HCT116 (cell line): ENCODE measurements around the gene TEX264. TPM values are rescaled to one million over a fixed set of nuclear protein-coding genes. Genes with fewer than 3 reads are reported as not detected.

ENCODE experiments used
- ATAC-seq: fragments of 200-7000 bp; cut with Tn5 transposase; 2 replicates; pipeline ENCODE4 v1.9.1; 2020; ENCODE audit warnings: mild to moderate bottlenecking, moderate library complexity
- BruUV-seq: library from RNA; stranded (reverse); fragments of 400-500 nt; replicated peaks from 2 replicates; lab custom pipeline; 2021; lab: Mats Ljungman, UMichigan
- CTCF ChIA-PET: fragments of 300-600 bp; sonication (Branson Sonifier 250); formaldehyde crosslinking; loops from one replicate; lab custom pipeline; 2021; ENCODE audit warnings: antibody characterized with exemption; lab: Charles Lee
- POLR2A ChIA-PET: fragments of 300-600, 350-600 bp; sonication (Branson Sonifier 250); formaldehyde crosslinking; loops from one replicate; lab custom pipeline; 2021; ENCODE audit warnings: antibody characterized with exemption; lab: Charles Lee
- RAD21 ChIA-PET, 2 experiments: fragments of 300-600 bp; sonication (Branson Sonifier 250); formaldehyde crosslinking; loops; one replicate each; lab custom pipeline; 2023; ENCODE audit warnings: low total read pairs in 2 of 2; ENCODE audit not compliant: uncharacterized antibody in 2 of 2, unreplicated experiment in 2 of 2, low non-redundant PET in 1 of 2; lab: Charles Lee
- DNase-seq: peaks from one replicate; pipeline ENCODE4 v3.0.0-alpha.2; 2010; ENCODE audit warnings: low read depth, low spot score
- H2AFZ ChIP-seq: fragments of 200-600 bp; shearing (Covaris generic), sonication (generic); 2 replicates; pipeline ENCODE4 v1.6.1; 2017; ENCODE audit warnings: low read depth, mixed run types, mixed read lengths, antibody characterized with exemption, low read length; ENCODE audit not compliant: poor library complexity, severe bottlenecking
- H3K27ac ChIP-seq: 2 replicates; pipeline ENCODE4 v1.5.1; 2012; ENCODE audit warnings: low read depth, low read length
- H3K27me3 ChIP-seq: fragments of 200-600 bp; sonication (generic); 2 replicates; pipeline ENCODE4 v1.6.1; 2016; ENCODE audit warnings: mixed run types, low read length, mixed read lengths; ENCODE audit not compliant: insufficient read depth
- H3K36me3 ChIP-seq, 2 experiments: fragments of 200-500 bp in 1 of 2; fragments of 200-600 bp in 1 of 2; sonication (Bioruptor generic) in 1 of 2; sonication (generic) in 1 of 2; 2 replicates each; pipeline versions ENCODE4 v1.5.1 to v1.6.1; 2014 to 2016; ENCODE audit warnings: low read length in 2 of 2, inconsistent platforms in 1 of 2, mixed read lengths in 1 of 2, mixed run types in 1 of 2; ENCODE audit not compliant: insufficient read depth in 2 of 2, control insufficient read depth in 1 of 2
- H3K4me1 ChIP-seq, 2 experiments: fragments of 200-600 bp in 1 of 2; sonication (generic) in 1 of 2; 2 replicates each; pipeline versions ENCODE4 v1.5.1 to v1.6.1; 2012 to 2017; ENCODE audit warnings: low read length in 2 of 2, inconsistent platforms in 1 of 2, mild to moderate bottlenecking in 1 of 2, mixed read lengths in 1 of 2, mixed run types in 1 of 2, moderate library complexity in 1 of 2; ENCODE audit not compliant: insufficient read depth in 2 of 2, control insufficient read depth in 1 of 2
- H3K4me2 ChIP-seq: fragments of 200-600 bp; sonication (generic); 2 replicates; pipeline ENCODE4 v1.6.1; 2017; ENCODE audit warnings: mixed run types, low read length, mixed read lengths
- H3K4me3 ChIP-seq, 2 experiments: fragments of 200-600 bp in 1 of 2; sonication (generic) in 1 of 2; replicated peaks in 1 of 2; 2 replicates each; pipeline ENCODE4 v1.5.1; 2011 to 2016; ENCODE audit warnings: low read length in 2 of 2, control low read depth in 1 of 2, low read depth in 1 of 2, mild to moderate bottlenecking in 1 of 2, mixed read lengths in 1 of 2, mixed run types in 1 of 2
- H3K79me2 ChIP-seq: fragments of 200-600 bp; sonication (generic); 2 replicates; pipeline ENCODE4 v1.6.1; 2017; ENCODE audit warnings: mild to moderate bottlenecking, mixed run types, low read length, moderate library complexity, mixed read lengths; ENCODE audit not compliant: insufficient read depth
- H3K9ac ChIP-seq: fragments of 200-600 bp; sonication (generic); 2 replicates; pipeline ENCODE4 v1.6.1; 2016; ENCODE audit warnings: low read length, mixed read lengths
- H3K9me2 ChIP-seq: fragments of 200-600 bp; sonication (generic), shearing (Covaris generic); 2 replicates; pipeline ENCODE4 v1.6.1; 2017; ENCODE audit warnings: mixed run types, mild to moderate bottlenecking, moderate library complexity; ENCODE audit not compliant: insufficient read depth
- H3K9me3 ChIP-seq, 2 experiments: fragments of 200-500 bp in 1 of 2; fragments of 200-600 bp in 1 of 2; sonication (Bioruptor generic) in 1 of 2; sonication (generic) in 1 of 2; 2 replicates each; pipeline ENCODE4 v1.6.1; 2014 to 2017; ENCODE audit warnings: low read length in 2 of 2, mixed read lengths in 2 of 2, inconsistent platforms in 1 of 2, low read depth in 1 of 2, mild to moderate bottlenecking in 1 of 2, mixed run types in 1 of 2, moderate library complexity in 1 of 2; ENCODE audit not compliant: control insufficient read depth in 1 of 2, insufficient read depth in 1 of 2
- H4K20me1 ChIP-seq: fragments of 200-600 bp; sonication (generic), shearing (Covaris generic); 2 replicates; pipeline ENCODE4 v1.6.1; 2017; ENCODE audit warnings: mixed run types, mild to moderate bottlenecking, moderate library complexity; ENCODE audit not compliant: insufficient read depth
- CBX3 ChIP-seq: IDR thresholded peaks from 2 replicates; pipeline ENCODE4 v1.6.1; 2012; ENCODE audit warnings: low read depth
- CEBPB ChIP-seq: IDR thresholded peaks from 2 replicates; pipeline ENCODE4 v1.6.1; 2012; ENCODE audit warnings: low read depth
- EGR1 ChIP-seq: IDR thresholded peaks from 2 replicates; pipeline ENCODE4 v1.6.1; 2012; ENCODE audit warnings: low read depth
- ELF1 ChIP-seq: IDR thresholded peaks from 2 replicates; pipeline ENCODE4 v1.6.1; 2012; ENCODE audit warnings: low read depth, borderline replicate concordance
- EZH2phosphoT487 ChIP-seq: fragments of 200-600 bp; IDR thresholded peaks from 2 replicates; pipeline ENCODE4 v1.6.1; 2018; ENCODE audit warnings: antibody characterized with exemption, borderline replicate concordance
- FOSL1 ChIP-seq: IDR thresholded peaks from 2 replicates; pipeline ENCODE4 v1.6.1; 2012; ENCODE audit warnings: low read depth
- JUND ChIP-seq: IDR thresholded peaks from 2 replicates; pipeline ENCODE4 v1.6.1; 2012
- POLR2A ChIP-seq: IDR thresholded peaks from 2 replicates; pipeline ENCODE4 v1.7.0; 2011; ENCODE audit warnings: borderline replicate concordance; ENCODE audit not compliant: insufficient read depth, insufficient read length; ENCODE audit errors: extremely low read depth
- RAD21 ChIP-seq: IDR thresholded peaks from 2 replicates; pipeline ENCODE4 v1.6.1; 2012; ENCODE audit warnings: low read depth, mild to moderate bottlenecking
- SIN3A ChIP-seq: IDR thresholded peaks from 2 replicates; pipeline ENCODE4 v1.6.1; 2012; ENCODE audit warnings: low read depth
- SRF ChIP-seq: IDR thresholded peaks from 2 replicates; pipeline ENCODE4 v1.6.1; 2012; ENCODE audit warnings: low read depth
- TCF7L2 ChIP-seq: IDR thresholded peaks from 2 replicates; pipeline ENCODE4 v1.7.0; 2011; ENCODE audit warnings: borderline replicate concordance, inconsistent platforms; ENCODE audit not compliant: insufficient read depth, insufficient read length; ENCODE audit errors: extremely low read depth
- YY1 ChIP-seq: IDR thresholded peaks from 2 replicates; pipeline ENCODE4 v1.6.1; 2011; ENCODE audit warnings: low read length, low read depth, moderate library complexity, mild to moderate bottlenecking; ENCODE audit not compliant: insufficient replicate concordance; ENCODE audit errors: extremely low read depth
- ZFX ChIP-seq: fragments of 450-650 bp; IDR thresholded peaks from 2 replicates; pipeline ENCODE4 v1.6.1; 2017
- ZNF274 ChIP-seq: fragments of 200-500 bp; sonication (Bioruptor generic); IDR thresholded peaks from 2 replicates; pipeline ENCODE4 v1.6.1; 2014; ENCODE audit warnings: mild to moderate bottlenecking, low read depth, low read length, inconsistent platforms
- intact Hi-C: fragments of 100-400 bp; cut with micrococcal nuclease; formaldehyde crosslinking; loops from 2 replicates; pipeline ENCODE4 v1.10.0; 2022
- total RNA-seq: library from RNA; stranded (reverse); gene quantifications from one replicate; pipeline ENCODE4 v1.2.1, GENCODE V29; 2021; ENCODE audit not compliant: unreplicated experiment
- TF ChIP-seq, protein P1 (sequence below): IDR thresholded peaks from 2 replicates; pipeline ENCODE4 v1.6.1; 2011; ENCODE audit warnings: mild to moderate bottlenecking, low read length, moderate library complexity; ENCODE audit not compliant: insufficient replicate concordance; ENCODE audit errors: extremely low read depth
- TF ChIP-seq, protein P2 (sequence below): IDR thresholded peaks from 2 replicates; pipeline ENCODE4 v1.6.1; 2012
- TF ChIP-seq, protein P3 (sequence below): IDR thresholded peaks from 2 replicates; pipeline ENCODE4 v1.6.1; 2012; ENCODE audit warnings: low read depth

The TEX264 gene
- total RNA-seq, 1 experiment from 2014 or later = 36.0 TPM

DNA sequence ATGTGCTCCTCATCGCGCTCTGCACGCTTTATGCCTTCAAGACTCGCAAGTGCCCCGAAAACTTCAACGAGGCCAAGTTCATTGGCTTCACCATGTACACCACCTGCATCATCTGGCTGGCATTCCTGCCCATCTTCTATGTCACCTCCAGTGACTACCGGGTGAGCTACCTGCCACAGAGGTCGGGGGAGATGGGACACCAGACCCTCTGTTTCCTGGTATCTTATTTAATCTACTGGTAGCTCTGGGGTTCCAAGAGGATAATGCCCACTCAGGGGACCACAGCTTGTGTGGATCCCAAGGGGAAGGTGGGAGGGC lies 44.9 kb downstream of the TEX264 start:
- no TSS peak for BruUV-seq
- DNase-seq = no peak
- Histone ChIP-seq H3K27ac (no peak overlapping the region), H3K9me2 (no peaks in the 10 kb centered on the region), H3K9ac (no peak overlapping the region), H3K36me3 (no peaks in the 10 kb centered on the region), H2AFZ (no peak overlapping the region), H3K4me1 (peaks cover 0 to 7% of the 10 kb centered on the region in 2 experiments; a peak in 2 of 4 replicates), H3K4me3 (no peak overlapping the region), H3K9me3 (no peaks in the 10 kb centered on the region), H3K4me2 (no peak overlapping the region), H3K79me2 (no peaks in the 10 kb centered on the region), H3K27me3 (0 out of 2 replicates have a peak, but pooled peaks cover 4% of the 10 kb centered on the region), H4K20me1 (no peaks in the 10 kb centered on the region)
- ChIA-PET CTCF (no interaction called here), RAD21 (no interaction called here), POLR2A (no interaction called here)
- ATAC-seq = no peak
- intact Hi-C loops = loop anchor here (5.0 kb wide), 1 partner anchor 266 kb away; the partner anchor contains the start of gene ACY1
- TF ChIP-seq, protein P1, sequence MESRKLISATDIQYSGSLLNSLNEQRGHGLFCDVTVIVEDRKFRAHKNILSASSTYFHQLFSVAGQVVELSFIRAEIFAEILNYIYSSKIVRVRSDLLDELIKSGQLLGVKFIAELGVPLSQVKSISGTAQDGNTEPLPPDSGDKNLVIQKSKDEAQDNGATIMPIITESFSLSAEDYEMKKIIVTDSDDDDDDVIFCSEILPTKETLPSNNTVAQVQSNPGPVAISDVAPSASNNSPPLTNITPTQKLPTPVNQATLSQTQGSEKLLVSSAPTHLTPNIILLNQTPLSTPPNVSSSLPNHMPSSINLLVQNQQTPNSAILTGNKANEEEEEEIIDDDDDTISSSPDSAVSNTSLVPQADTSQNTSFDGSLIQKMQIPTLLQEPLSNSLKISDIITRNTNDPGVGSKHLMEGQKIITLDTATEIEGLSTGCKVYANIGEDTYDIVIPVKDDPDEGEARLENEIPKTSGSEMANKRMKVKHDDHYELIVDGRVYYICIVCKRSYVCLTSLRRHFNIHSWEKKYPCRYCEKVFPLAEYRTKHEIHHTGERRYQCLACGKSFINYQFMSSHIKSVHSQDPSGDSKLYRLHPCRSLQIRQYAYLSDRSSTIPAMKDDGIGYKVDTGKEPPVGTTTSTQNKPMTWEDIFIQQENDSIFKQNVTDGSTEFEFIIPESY = no peak
- TF ChIP-seq RAD21 (no peak), EGR1 (no peak), POLR2A (no peak), ZFX (no peak), YY1 (no peak), SRF (no peak), SIN3A (no peak), TCF7L2 (no peak), JUND (no peak), FOSL1 (no peak), EZH2phosphoT487 (no peak), ELF1 (no peak), CBX3 (no peak), ZNF274 (no peak), CEBPB (no peak)
- TF ChIP-seq, protein P2, sequence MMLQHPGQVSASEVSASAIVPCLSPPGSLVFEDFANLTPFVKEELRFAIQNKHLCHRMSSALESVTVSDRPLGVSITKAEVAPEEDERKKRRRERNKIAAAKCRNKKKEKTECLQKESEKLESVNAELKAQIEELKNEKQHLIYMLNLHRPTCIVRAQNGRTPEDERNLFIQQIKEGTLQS = no peak
- TF ChIP-seq, protein P3, sequence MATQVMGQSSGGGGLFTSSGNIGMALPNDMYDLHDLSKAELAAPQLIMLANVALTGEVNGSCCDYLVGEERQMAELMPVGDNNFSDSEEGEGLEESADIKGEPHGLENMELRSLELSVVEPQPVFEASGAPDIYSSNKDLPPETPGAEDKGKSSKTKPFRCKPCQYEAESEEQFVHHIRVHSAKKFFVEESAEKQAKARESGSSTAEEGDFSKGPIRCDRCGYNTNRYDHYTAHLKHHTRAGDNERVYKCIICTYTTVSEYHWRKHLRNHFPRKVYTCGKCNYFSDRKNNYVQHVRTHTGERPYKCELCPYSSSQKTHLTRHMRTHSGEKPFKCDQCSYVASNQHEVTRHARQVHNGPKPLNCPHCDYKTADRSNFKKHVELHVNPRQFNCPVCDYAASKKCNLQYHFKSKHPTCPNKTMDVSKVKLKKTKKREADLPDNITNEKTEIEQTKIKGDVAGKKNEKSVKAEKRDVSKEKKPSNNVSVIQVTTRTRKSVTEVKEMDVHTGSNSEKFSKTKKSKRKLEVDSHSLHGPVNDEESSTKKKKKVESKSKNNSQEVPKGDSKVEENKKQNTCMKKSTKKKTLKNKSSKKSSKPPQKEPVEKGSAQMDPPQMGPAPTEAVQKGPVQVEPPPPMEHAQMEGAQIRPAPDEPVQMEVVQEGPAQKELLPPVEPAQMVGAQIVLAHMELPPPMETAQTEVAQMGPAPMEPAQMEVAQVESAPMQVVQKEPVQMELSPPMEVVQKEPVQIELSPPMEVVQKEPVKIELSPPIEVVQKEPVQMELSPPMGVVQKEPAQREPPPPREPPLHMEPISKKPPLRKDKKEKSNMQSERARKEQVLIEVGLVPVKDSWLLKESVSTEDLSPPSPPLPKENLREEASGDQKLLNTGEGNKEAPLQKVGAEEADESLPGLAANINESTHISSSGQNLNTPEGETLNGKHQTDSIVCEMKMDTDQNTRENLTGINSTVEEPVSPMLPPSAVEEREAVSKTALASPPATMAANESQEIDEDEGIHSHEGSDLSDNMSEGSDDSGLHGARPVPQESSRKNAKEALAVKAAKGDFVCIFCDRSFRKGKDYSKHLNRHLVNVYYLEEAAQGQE = no peak
